Activated CD8-positive, alpha-beta memory T cell treated with anti-CD3 and anti-CD28 coated beads, Interleukin-2, amount 50 U/mL, for 1 hour (primary cell): ENCODE measurements around the gene OTUD1.

Source experiments
- DNase-seq: peaks from one replicate; pipeline ENCODE4 v3.0.0-alpha.2; 2020; ENCODE audit errors: extremely low read depth

The OTUD1 gene

DNA sequence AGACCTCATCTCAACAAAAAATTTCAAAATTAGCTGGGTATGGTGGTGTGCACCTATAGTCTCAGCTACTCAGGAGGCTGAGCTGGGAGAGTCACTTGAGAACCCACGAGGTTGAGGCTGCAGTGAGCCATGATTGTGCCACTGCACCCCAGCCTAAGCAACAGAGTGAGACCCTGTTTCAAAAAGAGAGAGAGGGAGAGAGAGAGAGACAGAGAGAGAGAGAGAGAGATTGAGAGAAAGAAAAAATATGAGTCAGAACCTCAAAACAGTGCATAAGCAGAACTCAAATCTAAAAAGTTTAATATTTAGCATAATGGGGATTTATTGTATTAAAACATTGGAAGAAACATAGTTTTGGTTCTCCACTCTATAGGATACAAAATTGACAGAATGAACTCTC is 17.5 kb upstream of the OTUD1 start:
- no peak for DNase-seq

DNA sequence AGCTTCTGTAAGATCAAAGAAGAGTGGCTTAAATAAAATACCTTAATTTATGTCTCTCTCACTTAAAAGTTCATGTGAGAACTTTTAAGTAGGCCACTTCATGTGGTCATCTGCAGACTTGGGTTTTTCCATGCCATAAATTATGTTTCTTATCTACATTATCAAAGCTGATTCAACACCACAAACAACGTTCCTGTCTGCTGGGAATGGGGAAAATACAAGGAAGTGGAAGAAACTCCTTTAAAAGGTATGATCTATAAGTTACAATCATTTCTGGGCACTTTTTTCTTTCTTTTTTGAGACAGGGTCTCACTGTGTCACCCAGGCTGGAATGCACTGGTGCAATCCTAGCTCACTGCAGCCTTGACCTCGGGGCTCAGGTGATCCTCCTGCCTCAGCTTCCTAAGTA is 16.9 kb upstream of the OTUD1 start:
- no peak for DNase-seq

DNA sequence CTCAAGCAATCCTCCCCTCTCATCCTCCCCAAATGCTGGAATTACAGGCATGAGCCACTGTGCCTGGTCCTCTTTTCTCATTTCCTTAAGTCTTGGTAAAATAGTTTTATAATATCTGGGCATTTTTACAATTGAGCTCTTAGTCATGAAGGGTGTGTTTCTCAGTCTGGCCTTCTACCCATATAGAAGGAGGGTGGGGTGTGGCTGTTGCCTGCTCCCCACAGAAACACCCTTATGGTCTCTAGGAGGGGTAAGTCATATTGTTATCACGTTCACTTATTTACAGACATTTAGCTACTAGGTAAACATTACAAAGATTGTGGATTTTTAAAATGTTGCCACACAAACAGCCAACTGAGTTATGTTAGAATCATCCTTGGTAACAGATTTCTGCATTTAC is 6.7 kb upstream of the OTUD1 start:
- DNase-seq = no peak

DNA sequence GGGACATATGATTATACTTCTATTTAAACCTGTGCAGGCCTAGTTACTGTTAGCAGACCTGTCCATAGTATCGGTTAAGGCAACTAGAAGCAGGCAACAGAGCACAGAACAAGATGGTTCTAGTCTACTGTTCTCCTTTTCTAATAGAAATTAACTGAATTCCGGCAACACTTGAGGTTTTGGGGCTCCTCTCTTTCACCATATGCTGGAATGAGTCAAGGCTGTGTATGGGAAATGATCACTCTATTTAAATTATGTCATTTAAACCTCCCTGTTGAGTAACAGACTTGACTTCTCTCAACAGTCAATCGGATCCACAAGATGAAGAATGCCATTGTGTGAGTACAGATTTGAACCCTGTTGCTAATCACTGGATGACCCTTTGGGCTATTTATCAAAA is 6.2 kb upstream of the OTUD1 start:
- DNase-seq = no peak

DNA sequence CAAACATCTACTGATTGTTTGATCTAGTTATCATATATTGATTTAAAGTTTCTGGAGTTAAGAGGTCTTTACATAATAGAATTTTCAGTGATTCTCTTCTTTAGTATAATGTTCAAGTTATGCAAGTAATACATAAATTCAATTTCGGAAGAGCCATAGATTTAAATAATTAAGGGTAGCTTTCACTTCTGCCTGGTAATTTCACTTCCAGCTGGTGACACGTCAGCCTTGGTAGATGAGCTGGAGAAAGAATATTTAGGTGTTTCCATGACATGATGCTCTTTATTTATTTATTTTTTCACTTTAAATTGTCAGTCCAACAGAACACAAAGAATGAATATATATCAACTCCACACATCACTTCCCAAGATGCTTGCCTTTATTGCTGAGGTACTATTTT is 5.2 kb upstream of the OTUD1 start:
- DNase-seq = no peak

DNA sequence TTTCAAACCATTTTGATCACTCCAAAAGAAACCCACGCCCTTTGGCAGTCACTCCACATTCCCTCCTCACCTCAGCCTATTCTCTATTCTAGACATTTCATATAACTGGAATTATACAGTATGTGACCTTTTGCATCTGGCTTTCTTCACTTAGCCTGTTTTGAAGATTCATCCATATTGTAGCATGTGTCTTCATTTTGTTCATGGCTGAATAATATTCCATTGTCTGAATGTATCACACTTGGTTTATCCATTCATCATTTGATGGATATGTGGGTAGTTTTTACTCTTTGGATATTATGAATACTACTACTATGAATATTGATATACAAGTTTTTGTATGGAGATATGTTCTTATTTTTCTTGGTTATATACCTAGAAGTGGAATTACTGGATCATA is 3.5 kb upstream of the OTUD1 start:
- no peak for DNase-seq

DNA sequence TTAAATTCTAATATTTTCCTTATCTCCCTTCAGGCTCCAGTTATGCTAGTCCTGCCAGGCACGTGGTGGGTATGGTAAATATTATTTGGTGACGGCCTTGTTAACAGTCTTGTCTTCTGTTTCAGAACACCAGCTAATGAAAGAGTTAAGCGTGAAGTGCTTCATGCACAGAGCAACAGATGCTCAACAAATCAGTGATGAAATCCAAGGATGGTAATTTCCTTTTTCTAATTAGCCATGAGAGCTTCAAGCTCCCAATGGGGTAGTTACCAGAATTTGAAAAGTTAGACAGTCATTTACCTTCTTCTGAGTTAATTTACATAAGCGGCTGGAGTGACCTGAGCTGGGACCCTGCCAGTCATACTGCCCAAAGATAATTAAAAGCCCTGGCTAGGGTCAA is 1.9 kb upstream of the OTUD1 start:
- no peak for DNase-seq

DNA sequence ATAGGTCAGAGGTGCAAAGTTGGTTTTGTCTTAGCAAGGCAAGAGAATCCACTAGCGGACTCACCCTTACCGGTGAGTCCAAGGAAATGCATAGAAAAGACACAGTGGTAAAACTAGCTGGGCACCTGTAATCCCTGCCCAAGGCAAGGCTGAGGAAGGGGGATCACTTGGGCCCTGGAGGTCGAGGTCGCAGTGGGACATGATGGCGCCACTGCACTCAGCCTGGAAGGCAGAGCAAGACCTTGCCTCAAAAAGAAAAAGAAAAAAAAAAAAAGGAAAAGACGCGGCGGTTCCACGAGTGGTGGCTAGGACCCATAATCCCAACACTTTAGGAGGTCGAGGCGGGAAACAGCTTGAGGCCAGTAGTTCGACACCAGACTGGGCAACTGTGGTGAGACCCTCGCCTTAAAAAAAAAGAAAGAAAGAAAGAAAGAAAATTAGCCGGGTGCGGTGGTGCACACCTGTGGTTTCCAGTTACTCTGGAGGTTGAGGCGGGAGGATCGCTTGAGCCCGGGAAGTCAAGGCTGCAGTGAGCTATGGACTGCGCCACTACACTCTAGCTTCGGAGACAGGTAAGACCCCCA is 820 bp upstream of the OTUD1 start:
- DNase-seq = no peak

DNA sequence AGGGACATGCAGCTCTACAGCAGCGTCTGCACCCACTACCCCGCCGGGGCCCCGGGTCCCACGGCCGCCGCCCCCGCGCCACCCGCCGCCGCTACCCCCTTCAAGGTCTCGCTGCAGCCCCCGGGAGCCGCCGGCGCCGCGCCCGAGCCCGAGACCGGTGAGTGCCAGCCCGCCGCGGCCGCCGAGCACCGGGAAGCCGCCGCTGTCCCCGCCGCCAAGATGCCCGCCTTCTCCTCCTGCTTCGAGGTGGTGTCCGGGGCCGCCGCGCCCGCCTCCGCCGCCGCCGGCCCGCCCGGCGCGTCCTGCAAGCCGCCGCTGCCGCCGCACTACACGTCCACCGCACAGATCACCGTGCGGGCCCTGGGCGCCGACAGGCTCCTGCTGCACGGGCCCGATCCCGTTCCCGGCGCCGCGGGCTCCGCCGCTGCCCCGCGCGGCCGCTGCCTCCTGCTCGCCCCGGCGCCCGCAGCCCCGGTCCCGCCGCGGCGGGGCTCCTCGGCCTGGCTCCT is 631 bp downstream of the OTUD1 start:
- no peak for DNase-seq

DNA sequence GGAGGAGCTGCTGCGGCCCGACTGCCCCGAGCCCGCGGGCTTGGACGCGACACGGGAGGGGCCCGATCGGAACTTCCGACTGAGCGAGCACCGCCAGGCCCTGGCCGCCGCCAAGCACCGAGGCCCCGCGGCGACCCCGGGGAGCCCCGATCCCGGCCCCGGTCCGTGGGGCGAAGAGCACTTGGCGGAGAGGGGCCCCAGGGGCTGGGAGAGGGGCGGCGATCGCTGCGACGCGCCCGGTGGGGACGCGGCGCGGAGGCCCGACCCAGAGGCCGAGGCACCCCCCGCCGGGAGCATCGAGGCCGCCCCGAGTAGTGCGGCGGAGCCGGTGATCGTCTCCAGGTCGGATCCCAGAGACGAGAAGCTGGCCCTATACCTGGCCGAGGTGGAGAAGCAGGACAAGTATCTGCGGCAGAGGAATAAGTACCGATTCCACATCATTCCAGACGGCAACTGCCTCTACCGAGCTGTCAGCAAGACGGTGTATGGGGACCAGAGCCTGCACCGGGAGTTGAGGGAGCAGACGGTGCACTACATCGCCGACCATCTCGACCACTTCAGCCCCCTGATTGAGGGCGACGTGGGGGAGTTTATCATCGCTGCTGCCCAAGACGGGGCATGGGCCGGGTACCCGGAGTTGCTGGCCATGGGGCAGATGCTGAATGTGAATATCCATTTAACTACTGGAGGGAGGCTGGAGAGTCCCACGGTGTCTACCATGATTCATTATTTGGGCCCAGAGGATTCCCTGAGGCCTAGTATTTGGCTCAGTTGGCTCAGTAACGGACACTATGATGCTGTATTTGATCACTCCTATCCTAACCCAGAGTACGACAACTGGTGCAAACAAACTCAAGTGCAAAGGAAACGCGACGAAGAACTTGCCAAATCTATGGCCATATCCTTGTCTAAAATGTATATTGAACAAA is 1.4 kb downstream of the OTUD1 start:
- no peak for DNase-seq

DNA sequence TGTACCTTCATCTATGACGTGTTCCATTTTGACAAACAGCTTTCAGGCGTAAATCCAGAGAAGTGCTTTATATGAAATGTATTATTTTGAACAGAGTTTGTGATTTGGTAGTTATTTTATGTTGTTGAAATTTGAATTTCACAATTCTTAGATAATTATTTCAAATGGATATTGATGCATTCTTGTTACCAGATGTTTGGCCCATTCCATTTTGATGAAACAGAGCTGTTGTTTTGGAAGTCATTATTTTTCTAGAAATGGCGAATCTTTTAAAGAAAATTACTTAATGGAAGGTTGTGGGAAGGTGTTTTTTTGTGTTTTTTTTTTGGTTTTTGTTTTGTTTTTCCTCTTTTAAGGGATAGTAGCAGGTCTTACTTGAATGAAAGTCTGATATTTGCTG is 2.4 kb downstream of the OTUD1 start:
- no peak for DNase-seq

DNA sequence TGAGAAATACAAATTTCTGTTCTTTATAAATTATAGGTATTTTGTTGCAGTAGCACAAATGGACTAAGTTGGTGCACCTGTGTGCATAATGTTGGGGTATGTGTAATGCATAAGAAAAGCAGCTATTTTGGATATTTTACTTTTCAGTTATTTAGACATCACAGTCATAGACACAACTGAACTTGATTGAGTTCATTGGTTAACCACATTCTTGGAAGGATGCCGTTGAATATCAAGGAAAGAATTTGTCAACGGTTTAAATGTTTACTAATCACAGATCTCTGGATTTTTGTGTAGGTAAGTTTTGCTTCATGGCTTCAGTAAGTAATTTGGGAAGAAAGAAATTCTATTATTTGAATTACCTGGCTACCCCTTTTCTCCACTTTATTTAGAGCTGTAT is 4.1 kb downstream of the OTUD1 start:
- no peak for DNase-seq

DNA sequence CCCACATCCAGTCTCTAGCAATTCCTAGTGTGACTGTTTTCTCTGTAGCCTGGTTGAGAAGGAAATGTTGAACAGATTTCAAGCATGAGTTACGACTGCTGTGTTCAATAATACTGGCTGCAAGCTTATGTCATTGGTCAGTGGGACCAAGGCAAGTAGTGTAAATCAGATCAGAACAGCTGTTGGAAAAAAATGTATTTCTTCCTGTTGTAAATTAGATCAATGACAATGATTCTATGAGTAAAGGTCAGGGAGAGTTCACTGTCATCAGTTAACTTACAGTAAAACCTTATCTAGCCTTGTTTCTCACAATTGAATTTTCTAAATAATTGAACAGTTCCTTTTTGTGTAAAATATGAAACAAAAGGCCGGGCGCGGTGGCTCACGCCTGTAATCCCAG is 6.7 kb downstream of the OTUD1 start:
- DNase-seq = no peak

DNA sequence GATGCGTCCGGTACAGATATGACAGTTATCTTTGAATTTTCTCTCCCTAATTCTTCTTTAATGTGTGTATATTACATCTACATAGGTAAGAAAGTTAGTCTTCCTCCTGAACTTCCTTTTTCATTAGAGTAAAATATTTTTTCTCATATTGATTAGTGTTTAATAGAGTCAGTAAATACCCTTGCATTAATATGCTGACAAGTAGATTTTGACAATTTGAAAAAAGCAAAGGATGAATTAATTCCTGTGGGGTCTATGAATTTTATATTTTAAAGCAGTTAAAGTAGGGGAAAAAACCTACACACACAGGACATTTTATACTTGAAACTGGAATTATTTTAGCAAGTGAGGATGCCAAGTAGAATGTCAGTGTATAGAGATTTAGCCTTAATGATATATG is 9.4 kb downstream of the OTUD1 start:
- no peak for DNase-seq

DNA sequence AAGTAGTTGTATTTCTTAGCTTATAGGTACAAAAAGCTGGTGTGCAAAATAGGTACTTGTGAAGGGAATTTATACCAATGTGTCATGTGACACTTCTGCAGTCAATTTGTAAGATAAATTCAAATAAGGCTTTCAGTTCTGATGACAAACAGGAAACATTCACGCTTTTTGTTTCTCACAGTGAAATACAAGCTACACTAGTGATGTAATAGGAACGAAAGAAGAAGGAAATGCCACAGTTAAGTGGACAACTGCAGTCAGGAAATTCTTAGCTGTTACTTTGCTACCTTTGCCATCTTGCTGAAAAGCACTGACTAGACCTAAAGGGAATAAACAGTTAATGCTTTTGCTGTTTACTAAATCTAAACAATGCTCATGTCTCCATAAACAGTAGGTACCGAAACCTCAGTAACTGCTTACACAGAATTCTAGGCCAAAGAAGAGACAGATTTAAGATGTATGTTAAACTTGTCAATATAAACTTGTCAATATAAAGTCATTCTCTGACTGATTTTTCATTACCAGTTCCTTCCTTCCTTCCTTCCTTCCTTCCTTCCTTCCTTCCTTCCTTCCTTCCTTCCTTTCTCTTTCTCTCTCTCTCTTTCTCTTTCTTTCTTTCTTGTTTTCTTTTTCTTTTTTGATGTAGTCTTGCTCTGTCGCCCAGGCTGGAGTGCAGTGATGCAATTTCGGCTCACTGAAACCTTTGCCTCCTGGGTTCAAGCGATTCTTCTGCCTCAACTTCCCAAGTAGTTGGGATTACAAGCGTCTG is 10.1 kb downstream of the OTUD1 start:
- no peak for DNase-seq

DNA sequence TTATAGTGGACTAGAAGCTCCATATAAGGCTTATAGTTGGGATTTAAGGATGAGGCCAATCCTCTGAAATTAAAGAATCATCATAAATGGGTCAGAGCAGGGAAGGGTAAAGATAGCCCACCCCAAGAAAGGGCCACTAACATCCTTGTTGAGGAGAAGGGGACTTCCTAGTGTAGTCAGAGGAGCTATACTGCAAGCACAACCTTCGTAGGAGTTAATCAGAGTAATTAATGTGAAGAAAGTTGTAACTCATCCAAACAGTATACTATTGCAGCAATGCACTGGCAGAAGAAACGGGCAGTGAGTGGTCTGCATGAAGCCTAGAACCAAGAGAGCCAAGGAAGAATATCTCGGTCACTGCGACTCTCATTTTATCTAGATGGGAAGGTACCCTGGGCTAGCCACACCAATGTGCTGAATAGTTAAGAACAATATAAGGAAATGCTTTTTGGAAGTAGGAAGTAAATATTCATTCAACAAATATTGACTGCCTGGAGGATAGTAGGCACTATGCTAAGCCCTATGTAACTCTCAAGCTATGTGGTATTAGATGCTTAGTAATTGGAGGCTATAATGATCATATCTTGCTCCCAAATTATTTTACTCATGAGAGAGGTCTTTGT is 13.3 kb downstream of the OTUD1 start:
- no peak for DNase-seq

DNA sequence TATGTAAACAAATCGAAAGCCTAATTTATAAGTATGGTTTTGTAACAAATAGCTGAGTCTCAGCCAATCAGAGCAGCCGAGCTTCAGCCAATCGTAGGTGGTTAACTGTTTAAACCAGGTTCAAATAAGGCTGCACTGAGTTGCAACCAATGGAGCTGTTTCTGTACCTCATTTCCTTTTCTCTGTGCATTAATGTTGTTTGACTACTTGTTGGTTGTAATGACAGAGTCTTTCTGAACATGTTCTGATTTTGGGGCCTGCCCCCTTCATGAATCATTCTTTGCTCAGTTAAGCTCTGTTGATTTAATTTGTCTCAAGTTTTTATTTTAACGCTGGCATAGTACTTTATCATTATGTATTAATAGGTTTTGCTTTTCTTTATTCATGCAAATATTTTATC is 14.6 kb downstream of the OTUD1 start:
- no peak for DNase-seq

DNA sequence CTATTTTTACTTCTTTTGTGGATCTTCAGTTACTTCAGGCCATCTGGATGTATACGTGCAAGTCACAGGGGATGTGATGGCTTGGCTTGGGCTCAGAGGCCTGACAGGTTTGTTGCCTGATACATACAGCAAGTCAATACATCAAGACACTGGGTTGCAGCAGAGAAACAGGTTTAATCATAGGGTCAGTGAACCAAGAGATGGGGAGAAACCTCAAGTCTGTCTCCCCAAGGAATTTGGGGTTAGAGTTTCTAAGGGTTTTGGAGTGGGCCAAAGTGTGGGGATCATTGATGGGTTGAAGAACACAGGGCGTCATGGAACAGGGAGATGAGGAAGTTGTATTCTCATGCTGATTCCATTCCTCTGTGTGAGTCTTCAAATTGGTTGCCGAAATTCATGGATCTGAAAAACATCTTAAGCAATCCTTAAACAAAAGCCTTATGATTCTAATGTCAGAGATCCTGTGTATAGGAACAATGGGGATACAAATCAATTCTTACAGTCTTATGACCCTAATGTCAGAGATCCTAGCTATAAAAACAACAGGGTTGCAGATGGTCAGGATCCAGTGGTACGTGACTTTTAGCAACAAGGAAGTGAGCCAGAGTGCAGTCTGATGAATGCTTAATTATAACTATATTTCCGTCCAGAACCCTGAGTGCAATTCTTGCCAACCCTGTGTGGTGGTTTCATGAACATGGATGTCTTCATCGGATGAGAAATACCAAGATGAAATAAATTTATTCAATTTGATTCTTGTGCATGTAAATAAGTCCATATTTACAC is 18.9 kb downstream of the OTUD1 start:
- DNase-seq = no peak

DNA sequence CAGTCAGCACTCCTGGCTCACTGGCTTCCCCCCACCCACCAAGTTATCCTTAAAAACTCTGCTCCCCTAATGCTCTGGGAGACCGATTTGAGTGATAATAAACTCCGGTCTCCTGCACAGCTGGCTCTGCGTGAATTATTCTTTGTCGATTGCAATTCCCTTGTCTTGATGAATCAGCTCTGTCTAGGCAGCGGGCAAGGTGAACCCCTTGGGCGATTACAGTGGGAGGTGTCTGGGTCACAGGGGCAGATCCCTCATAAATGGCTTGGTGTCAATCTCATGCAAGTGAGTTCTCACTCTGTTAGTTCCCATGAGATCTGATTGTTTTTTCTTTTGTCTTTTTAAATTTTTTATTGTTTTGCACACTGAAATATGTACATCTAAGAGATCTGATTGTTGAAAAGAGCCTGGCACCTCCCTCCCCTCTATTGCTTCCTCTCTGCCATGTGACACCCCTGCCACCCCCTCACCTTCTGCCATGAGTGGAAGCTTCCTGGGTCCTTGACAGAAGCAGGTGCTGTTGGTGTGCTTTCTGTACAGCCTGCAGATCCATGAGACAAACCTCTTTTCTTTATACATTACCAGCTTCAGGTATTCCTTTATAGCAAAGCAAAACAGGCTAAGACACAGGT is 20.5 kb downstream of the OTUD1 start:
- no peak for DNase-seq

DNA sequence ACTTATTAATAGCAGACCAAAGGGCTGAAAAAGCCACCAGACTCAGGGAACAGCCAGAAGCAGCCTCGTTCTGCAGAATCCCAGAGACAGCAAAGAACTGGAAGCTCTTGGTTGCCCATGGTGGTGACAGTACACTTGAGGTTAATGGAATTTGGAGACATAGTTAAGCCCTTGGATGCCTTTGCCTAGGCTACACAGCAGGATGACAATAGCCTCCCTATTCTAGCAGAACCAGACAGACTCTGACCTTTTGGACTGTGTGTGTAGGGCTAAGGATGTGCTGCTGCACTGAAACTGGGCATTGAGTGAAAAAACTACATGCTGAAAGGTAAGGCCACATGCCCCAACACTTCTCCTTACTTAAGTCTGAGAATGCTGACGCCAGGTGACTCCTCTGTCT is 22.7 kb downstream of the OTUD1 start:
- no peak for DNase-seq

DNA sequence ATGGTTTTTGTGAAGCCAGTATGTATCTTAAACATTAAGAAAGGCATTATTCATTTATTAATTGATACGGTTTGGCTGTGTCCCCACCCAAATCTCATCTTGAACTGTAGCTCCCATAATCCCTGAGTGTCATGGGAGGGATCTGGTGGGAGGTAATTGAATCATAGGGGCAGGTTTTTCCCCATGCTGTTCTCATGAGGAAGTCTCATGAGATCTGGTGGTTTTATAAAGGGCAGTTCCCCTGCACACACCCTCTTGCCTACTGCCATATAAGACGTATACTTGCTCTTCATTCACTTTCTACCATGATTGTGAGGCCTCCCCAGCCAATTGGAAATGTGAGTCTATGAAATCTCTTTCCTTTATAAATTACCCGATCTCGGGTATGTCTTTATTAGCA is 28.1 kb downstream of the OTUD1 start:
- no peak for DNase-seq
